HCT116 (cell line): ENCODE data around the gene TPX2. TPM values are rescaled to one million over a fixed set of nuclear protein-coding genes. Genes with fewer than 3 reads are reported as not detected.

ENCODE experiments used
- ATAC-seq: fragments of 200-7000 bp; cut with Tn5 transposase; 2 replicates; pipeline ENCODE4 v1.9.1; 2020; ENCODE audit warnings: mild to moderate bottlenecking, moderate library complexity
- BruUV-seq: library from RNA; stranded (reverse); fragments of 400-500 nt; replicated peaks from 2 replicates; lab custom pipeline; 2021; lab: Mats Ljungman, UMichigan
- CTCF ChIA-PET: fragments of 300-600 bp; sonication (Branson Sonifier 250); formaldehyde crosslinking; loops from one replicate; lab custom pipeline; 2021; ENCODE audit warnings: antibody characterized with exemption; lab: Charles Lee
- POLR2A ChIA-PET: fragments of 300-600, 350-600 bp; sonication (Branson Sonifier 250); formaldehyde crosslinking; loops from one replicate; lab custom pipeline; 2021; ENCODE audit warnings: antibody characterized with exemption; lab: Charles Lee
- RAD21 ChIA-PET, 2 experiments: fragments of 300-600 bp; sonication (Branson Sonifier 250); formaldehyde crosslinking; loops; one replicate each; lab custom pipeline; 2023; ENCODE audit warnings: low total read pairs in 2 of 2; ENCODE audit not compliant: uncharacterized antibody in 2 of 2, unreplicated experiment in 2 of 2, low non-redundant PET in 1 of 2; lab: Charles Lee
- DNase-seq: peaks from one replicate; pipeline ENCODE4 v3.0.0-alpha.2; 2010; ENCODE audit warnings: low read depth, low spot score
- H2AFZ ChIP-seq: fragments of 200-600 bp; shearing (Covaris generic), sonication (generic); 2 replicates; pipeline ENCODE4 v1.6.1; 2017; ENCODE audit warnings: low read depth, mixed run types, mixed read lengths, antibody characterized with exemption, low read length; ENCODE audit not compliant: poor library complexity, severe bottlenecking
- H3K27ac ChIP-seq: 2 replicates; pipeline ENCODE4 v1.5.1; 2012; ENCODE audit warnings: low read depth, low read length
- H3K27me3 ChIP-seq: fragments of 200-600 bp; sonication (generic); 2 replicates; pipeline ENCODE4 v1.6.1; 2016; ENCODE audit warnings: mixed run types, low read length, mixed read lengths; ENCODE audit not compliant: insufficient read depth
- H3K36me3 ChIP-seq, 2 experiments: fragments of 200-500 bp in 1 of 2; fragments of 200-600 bp in 1 of 2; sonication (Bioruptor generic) in 1 of 2; sonication (generic) in 1 of 2; 2 replicates each; pipeline versions ENCODE4 v1.5.1 to v1.6.1; 2014 to 2016; ENCODE audit warnings: low read length in 2 of 2, inconsistent platforms in 1 of 2, mixed read lengths in 1 of 2, mixed run types in 1 of 2; ENCODE audit not compliant: insufficient read depth in 2 of 2, control insufficient read depth in 1 of 2
- H3K4me1 ChIP-seq, 2 experiments: fragments of 200-600 bp in 1 of 2; sonication (generic) in 1 of 2; 2 replicates each; pipeline versions ENCODE4 v1.5.1 to v1.6.1; 2012 to 2017; ENCODE audit warnings: low read length in 2 of 2, inconsistent platforms in 1 of 2, mild to moderate bottlenecking in 1 of 2, mixed read lengths in 1 of 2, mixed run types in 1 of 2, moderate library complexity in 1 of 2; ENCODE audit not compliant: insufficient read depth in 2 of 2, control insufficient read depth in 1 of 2
- H3K4me2 ChIP-seq: fragments of 200-600 bp; sonication (generic); 2 replicates; pipeline ENCODE4 v1.6.1; 2017; ENCODE audit warnings: mixed run types, low read length, mixed read lengths
- H3K4me3 ChIP-seq, 2 experiments: fragments of 200-600 bp in 1 of 2; sonication (generic) in 1 of 2; replicated peaks in 1 of 2; 2 replicates each; pipeline ENCODE4 v1.5.1; 2011 to 2016; ENCODE audit warnings: low read length in 2 of 2, control low read depth in 1 of 2, low read depth in 1 of 2, mild to moderate bottlenecking in 1 of 2, mixed read lengths in 1 of 2, mixed run types in 1 of 2
- H3K79me2 ChIP-seq: fragments of 200-600 bp; sonication (generic); 2 replicates; pipeline ENCODE4 v1.6.1; 2017; ENCODE audit warnings: mild to moderate bottlenecking, mixed run types, low read length, moderate library complexity, mixed read lengths; ENCODE audit not compliant: insufficient read depth
- H3K9ac ChIP-seq: fragments of 200-600 bp; sonication (generic); 2 replicates; pipeline ENCODE4 v1.6.1; 2016; ENCODE audit warnings: low read length, mixed read lengths
- H3K9me2 ChIP-seq: fragments of 200-600 bp; sonication (generic), shearing (Covaris generic); 2 replicates; pipeline ENCODE4 v1.6.1; 2017; ENCODE audit warnings: mixed run types, mild to moderate bottlenecking, moderate library complexity; ENCODE audit not compliant: insufficient read depth
- H3K9me3 ChIP-seq, 2 experiments: fragments of 200-500 bp in 1 of 2; fragments of 200-600 bp in 1 of 2; sonication (Bioruptor generic) in 1 of 2; sonication (generic) in 1 of 2; 2 replicates each; pipeline ENCODE4 v1.6.1; 2014 to 2017; ENCODE audit warnings: low read length in 2 of 2, mixed read lengths in 2 of 2, inconsistent platforms in 1 of 2, low read depth in 1 of 2, mild to moderate bottlenecking in 1 of 2, mixed run types in 1 of 2, moderate library complexity in 1 of 2; ENCODE audit not compliant: control insufficient read depth in 1 of 2, insufficient read depth in 1 of 2
- H4K20me1 ChIP-seq: fragments of 200-600 bp; sonication (generic), shearing (Covaris generic); 2 replicates; pipeline ENCODE4 v1.6.1; 2017; ENCODE audit warnings: mixed run types, mild to moderate bottlenecking, moderate library complexity; ENCODE audit not compliant: insufficient read depth
- CBX3 ChIP-seq: IDR thresholded peaks from 2 replicates; pipeline ENCODE4 v1.6.1; 2012; ENCODE audit warnings: low read depth
- ELF1 ChIP-seq: IDR thresholded peaks from 2 replicates; pipeline ENCODE4 v1.6.1; 2012; ENCODE audit warnings: low read depth, borderline replicate concordance
- POLR2AphosphoS5 ChIP-seq: IDR thresholded peaks from 2 replicates; pipeline ENCODE4 v1.6.1; 2011; ENCODE audit warnings: mild to moderate bottlenecking, low read depth, low read length, moderate library complexity
- SRF ChIP-seq: IDR thresholded peaks from 2 replicates; pipeline ENCODE4 v1.6.1; 2012; ENCODE audit warnings: low read depth
- ZFX ChIP-seq: fragments of 450-650 bp; IDR thresholded peaks from 2 replicates; pipeline ENCODE4 v1.6.1; 2017
- ZNF274 ChIP-seq: fragments of 200-500 bp; sonication (Bioruptor generic); IDR thresholded peaks from 2 replicates; pipeline ENCODE4 v1.6.1; 2014; ENCODE audit warnings: mild to moderate bottlenecking, low read depth, low read length, inconsistent platforms
- intact Hi-C: fragments of 100-400 bp; cut with micrococcal nuclease; formaldehyde crosslinking; loops from 2 replicates; pipeline ENCODE4 v1.10.0; 2022
- total RNA-seq: library from RNA; stranded (reverse); gene quantifications from one replicate; pipeline ENCODE4 v1.2.1, GENCODE V29; 2021; ENCODE audit not compliant: unreplicated experiment
- TF ChIP-seq, protein P1 (sequence below): IDR thresholded peaks from 2 replicates; pipeline ENCODE4 v1.6.1; 2012

TPX2 gene
- total RNA-seq, 1 experiment from 2014 or later: 163 TPM

DNA sequence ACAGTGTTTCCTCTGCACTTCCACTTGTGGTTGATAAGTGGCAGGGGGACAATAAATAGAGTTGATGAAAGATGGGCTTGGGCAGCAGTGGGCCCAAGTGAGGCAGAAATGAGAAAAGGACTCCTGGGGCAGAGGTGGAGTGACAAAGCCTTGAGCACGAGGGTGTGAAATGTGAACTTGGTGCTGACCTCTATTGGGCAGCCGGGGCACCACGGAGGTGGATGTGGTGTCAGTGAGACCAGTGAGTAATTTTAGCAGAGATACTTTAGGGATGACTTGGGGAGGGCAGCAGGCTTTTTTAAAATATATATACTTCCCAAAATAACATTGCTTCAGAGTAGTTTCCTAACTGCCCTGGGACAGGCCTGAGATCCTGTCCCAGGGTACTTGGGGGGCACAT, 49.5 kb downstream of the TPX2 start:
- H3K9me2 ChIP-seq: no peaks in the 10 kb centered on the region
- H2AFZ ChIP-seq: no peak overlapping the region
- no peak overlapping the region for H3K9ac ChIP-seq
- H3K4me1 ChIP-seq: no peaks in the 10 kb centered on the region
- no TSS peak for BruUV-seq
- H3K4me3 ChIP-seq: no peak overlapping the region
- peaks cover 82% of the 10 kb centered on the region for H3K79me2 ChIP-seq
- ATAC-seq: peak; percentile 70
- peaks cover 65 to 76% of the 10 kb centered on the region in 2 experiments for H3K36me3 ChIP-seq
- no peak for DNase-seq
- no peaks in the 10 kb centered on the region for H3K27me3 ChIP-seq
- no peak overlapping the region for H3K27ac ChIP-seq
- CTCF ChIA-PET: no interaction called here
- POLR2A ChIA-PET: no interaction called here
- H3K9me3 ChIP-seq: no peaks in the 10 kb centered on the region
- TF ChIP-seq POLR2AphosphoS5 (no peak), ZNF274 (no peak), ELF1 (no peak), SRF (no peak)
- TF ChIP-seq, protein P1, sequence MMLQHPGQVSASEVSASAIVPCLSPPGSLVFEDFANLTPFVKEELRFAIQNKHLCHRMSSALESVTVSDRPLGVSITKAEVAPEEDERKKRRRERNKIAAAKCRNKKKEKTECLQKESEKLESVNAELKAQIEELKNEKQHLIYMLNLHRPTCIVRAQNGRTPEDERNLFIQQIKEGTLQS: no peak
- TF ChIP-seq, all 23 proteins: peak for 0
- RAD21 ChIA-PET: no interaction called here
- intact Hi-C loops: no loop called here
- peaks cover 5% of the 10 kb centered on the region; the same call in 1 of the 2 replicates for H4K20me1 ChIP-seq
- no peak overlapping the region for H3K4me2 ChIP-seq

DNA sequence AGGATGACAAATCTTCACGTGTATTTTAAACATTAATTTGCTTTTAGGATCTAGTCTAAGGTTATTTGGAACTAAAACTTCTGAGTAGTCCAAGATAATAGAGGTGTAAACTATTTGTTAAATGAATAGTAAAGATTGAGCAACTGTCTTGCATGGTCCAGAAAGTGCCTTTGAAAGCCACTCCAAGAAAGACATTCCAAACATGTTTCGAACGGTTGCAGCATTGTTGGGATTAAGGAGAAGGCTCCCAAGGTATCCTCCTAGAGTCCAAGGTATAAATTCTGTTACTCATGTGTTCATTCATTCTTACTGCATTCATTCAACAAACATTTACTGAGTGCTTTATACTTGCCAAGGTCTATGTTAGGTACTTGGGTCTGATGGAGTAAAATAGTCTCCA, 51.3 kb downstream of the TPX2 start:
- no TSS peak for BruUV-seq
- no peaks in the 10 kb centered on the region for H3K9me3 ChIP-seq
- TF ChIP-seq CBX3: no peak
- no peak for TF ChIP-seq ZFX
- TF ChIP-seq, all 23 proteins: peak for 0
- POLR2A ChIA-PET: no interaction called here
- ATAC-seq: no peak
- CTCF ChIA-PET: no interaction called here
- no peaks in the 10 kb centered on the region for H3K27me3 ChIP-seq
- H3K36me3 ChIP-seq: peaks cover 58 to 72% of the 10 kb centered on the region in 2 experiments
- no peak overlapping the region for H3K9ac ChIP-seq
- H3K79me2 ChIP-seq: peaks cover 84% of the 10 kb centered on the region
- intact Hi-C loops: no loop called here
- no peak overlapping the region for H2AFZ ChIP-seq
- RAD21 ChIA-PET: no interaction called here
- peaks cover 5% of the 10 kb centered on the region; the same call in 1 of the 2 replicates for H4K20me1 ChIP-seq
- no peak overlapping the region for H3K4me2 ChIP-seq
- H3K27ac ChIP-seq: no peak overlapping the region
- no peak for DNase-seq
- no peak overlapping the region for H3K4me3 ChIP-seq
- H3K9me2 ChIP-seq: no peaks in the 10 kb centered on the region
- H3K4me1 ChIP-seq: no peaks in the 10 kb centered on the region
